HG03025 (cell line): ENCODE results near the gene SYT2.
A peak's percentile ranks its signal among the peaks of the same experiment; 100 is the strongest.
"Not testable (repeated sequence)": the region's sequence is repeated elsewhere in the genome, so short reads cannot be mapped to it uniquely, and the experiment has no call there.

Experiments used
- ATAC-seq: cut with Tn5 transposase; IDR thresholded peaks from one replicate; pipeline ENCODE4 v1.9.1; 2021; ENCODE audit warnings: mild to moderate bottlenecking, moderate library complexity; ENCODE audit not compliant: unreplicated experiment, low FRiP score

The SYT2 gene

GRCh38 chr1:202553560-202554038 is 156.7 kb downstream of the SYT2 start:
- ATAC-seq: no peak

GRCh38 chr1:202553078-202553477 is 157.2 kb downstream of the SYT2 start:
- not testable (repeated sequence) for ATAC-seq

- ATAC-seq: not testable (repeated sequence)
Observed at GRCh38 chr1:202552615-202553014, 157.6 kb downstream of the SYT2 start.

GRCh38 chr1:202551683-202552082 is 158.6 kb downstream of the SYT2 start:
- ATAC-seq: no peak

GRCh38 chr1:202550088-202550487 is 160.2 kb downstream of the SYT2 start:
- not testable (repeated sequence) for ATAC-seq

GRCh38 chr1:202547215-202547614 is 163.0 kb downstream of the SYT2 start:
- no peak for ATAC-seq

GRCh38 chr1:202546796-202547195 is 163.5 kb downstream of the SYT2 start:
- peak; percentile 71 for ATAC-seq

- not testable (repeated sequence) for ATAC-seq
Observed at GRCh38 chr1:202546377-202546776, 163.9 kb downstream of the SYT2 start.

GRCh38 chr1:202545647-202546303 is 164.5 kb downstream of the SYT2 start:
- ATAC-seq: not testable (repeated sequence)

GRCh38 chr1:202544766-202545449 is 165.3 kb downstream of the SYT2 start:
- not testable (repeated sequence) for ATAC-seq

- ATAC-seq: not testable (repeated sequence)
Observed at GRCh38 chr1:202543537-202543936, 166.7 kb downstream of the SYT2 start.

GRCh38 chr1:202542415-202542814 is 167.8 kb downstream of the SYT2 start:
- ATAC-seq: not testable (repeated sequence)

GRCh38 chr1:202540858-202541257 is 169.4 kb downstream of the SYT2 start:
- ATAC-seq: not testable (repeated sequence)
